ENCODE measurements around the gene HSPA8. TPM values are rescaled to one million over a fixed set of nuclear protein-coding genes. Genes with fewer than 3 reads are reported as not detected.

HSPA8 gene
- total RNA-seq, 1 experiment from 2014 or later: 1,755 TPM

- no peaks in the 10 kb centered on the region for H3K4me1 ChIP-seq (ENCODE audit: control insufficient read depth, insufficient read depth, low read length)
- H3K4me3 ChIP-seq (ENCODE audit: low read depth in 2 of 2, low read length in 2 of 2): no peak overlapping the region
- ATAC-seq (no peak), DNase-seq (ENCODE audit: low read depth, low spot score) (no peak)
- H3K27ac ChIP-seq (ENCODE audit: low read length): no peak overlapping the region
- in situ Hi-C loops (cut with HindIII; ENCODE audit: low pct_unique_long_range_greater_than_20kb, low sequenced_read_pairs) (no loop called here), intact Hi-C loops (cut with micrococcal nuclease; ENCODE audit: unreplicated experiment) (loop anchor here (5.0 to 10.0 kb wide), 2 partner anchors 373 to 480 kb away; no protein-coding TSS in a partner anchor)
- no peaks in the 10 kb centered on the region for H3K27me3 ChIP-seq (ENCODE audit: control insufficient read depth, insufficient read depth, low read length)
- no peaks in the 10 kb centered on the region for H3K9me3 ChIP-seq (ENCODE audit: control insufficient read depth, insufficient read depth, low read depth, low read length)
- no TSS peak for BruUV-seq (replicated peaks)
- ChIA-PET CTCF (interaction anchor here (0.7 to 3.0 kb wide), 3 partner anchors 42 to 156 kb away, joined by 3 to 36 read pairs (median 12); no protein-coding TSS in a partner anchor), POLR2A (no interaction called here)
- H3K36me3 ChIP-seq (ENCODE audit: control insufficient read depth, insufficient read depth, low read length): no peaks in the 10 kb centered on the region
- TF ChIP-seq TCF7L2 (IDR thresholded peaks at IDR 0.05; ENCODE audit: low read depth, low read length) (no peak), CTCF (IDR thresholded peaks at IDR 0.05) (no peak), SIN3A (IDR thresholded peaks at IDR 0.05; ENCODE audit: borderline replicate concordance, insufficient read depth, low read depth, low read length) (no peak), POLR2AphosphoS5 (IDR thresholded peaks at IDR 0.05; ENCODE audit: low read depth, low read length) (no peak)
- TF ChIP-seq, protein P1, sequence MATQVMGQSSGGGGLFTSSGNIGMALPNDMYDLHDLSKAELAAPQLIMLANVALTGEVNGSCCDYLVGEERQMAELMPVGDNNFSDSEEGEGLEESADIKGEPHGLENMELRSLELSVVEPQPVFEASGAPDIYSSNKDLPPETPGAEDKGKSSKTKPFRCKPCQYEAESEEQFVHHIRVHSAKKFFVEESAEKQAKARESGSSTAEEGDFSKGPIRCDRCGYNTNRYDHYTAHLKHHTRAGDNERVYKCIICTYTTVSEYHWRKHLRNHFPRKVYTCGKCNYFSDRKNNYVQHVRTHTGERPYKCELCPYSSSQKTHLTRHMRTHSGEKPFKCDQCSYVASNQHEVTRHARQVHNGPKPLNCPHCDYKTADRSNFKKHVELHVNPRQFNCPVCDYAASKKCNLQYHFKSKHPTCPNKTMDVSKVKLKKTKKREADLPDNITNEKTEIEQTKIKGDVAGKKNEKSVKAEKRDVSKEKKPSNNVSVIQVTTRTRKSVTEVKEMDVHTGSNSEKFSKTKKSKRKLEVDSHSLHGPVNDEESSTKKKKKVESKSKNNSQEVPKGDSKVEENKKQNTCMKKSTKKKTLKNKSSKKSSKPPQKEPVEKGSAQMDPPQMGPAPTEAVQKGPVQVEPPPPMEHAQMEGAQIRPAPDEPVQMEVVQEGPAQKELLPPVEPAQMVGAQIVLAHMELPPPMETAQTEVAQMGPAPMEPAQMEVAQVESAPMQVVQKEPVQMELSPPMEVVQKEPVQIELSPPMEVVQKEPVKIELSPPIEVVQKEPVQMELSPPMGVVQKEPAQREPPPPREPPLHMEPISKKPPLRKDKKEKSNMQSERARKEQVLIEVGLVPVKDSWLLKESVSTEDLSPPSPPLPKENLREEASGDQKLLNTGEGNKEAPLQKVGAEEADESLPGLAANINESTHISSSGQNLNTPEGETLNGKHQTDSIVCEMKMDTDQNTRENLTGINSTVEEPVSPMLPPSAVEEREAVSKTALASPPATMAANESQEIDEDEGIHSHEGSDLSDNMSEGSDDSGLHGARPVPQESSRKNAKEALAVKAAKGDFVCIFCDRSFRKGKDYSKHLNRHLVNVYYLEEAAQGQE (IDR thresholded peaks at IDR 0.05; ENCODE audit: insufficient read depth in 1 of 2, low read depth in 2 of 2, low read length in 1 of 2): no peak
Observed at GRCh38 chr11:123104697-123105096, 42.8 kb upstream of the HSPA8 start.

- H3K27me3 ChIP-seq (ENCODE audit: control insufficient read depth, insufficient read depth, low read length): no peaks in the 10 kb centered on the region
- H3K27ac ChIP-seq (ENCODE audit: low read length): no peak overlapping the region
- H3K4me3 ChIP-seq (ENCODE audit: low read depth in 2 of 2, low read length in 2 of 2): no peak overlapping the region
- H3K9me3 ChIP-seq (ENCODE audit: control insufficient read depth, insufficient read depth, low read depth, low read length): no peaks in the 10 kb centered on the region
- intact Hi-C loops (cut with micrococcal nuclease; ENCODE audit: unreplicated experiment) (loop anchor here (2.0 to 10.0 kb wide), 3 partner anchors 143 to 481 kb away; no protein-coding TSS in a partner anchor), in situ Hi-C loops (cut with HindIII; ENCODE audit: low pct_unique_long_range_greater_than_20kb, low sequenced_read_pairs) (no loop called here)
- ChIA-PET POLR2A (interaction anchor here (0.6 to 1.4 kb wide), 2 partner anchors 17 to 144 kb away, joined by 3 to 4 read pairs; no protein-coding TSS in a partner anchor), CTCF (interaction anchor here (0.6 to 3.0 kb wide), 11 partner anchors 42 to 375 kb away, joined by 3 to 36 read pairs (median 5); partner anchors contain the start of gene CLMP)
- TF ChIP-seq, protein P1 (IDR thresholded peaks at IDR 0.05; ENCODE audit: insufficient read depth in 1 of 2, low read depth in 2 of 2, low read length in 1 of 2): no peak
- TF ChIP-seq POLR2AphosphoS5 (IDR thresholded peaks at IDR 0.05; ENCODE audit: low read depth, low read length) (no peak), SIN3A (IDR thresholded peaks at IDR 0.05; ENCODE audit: borderline replicate concordance, insufficient read depth, low read depth, low read length) (no peak), TCF7L2 (IDR thresholded peaks at IDR 0.05; ENCODE audit: low read depth, low read length) (no peak), CTCF (IDR thresholded peaks at IDR 0.05) (peak; percentile 87)
- no peaks in the 10 kb centered on the region for H3K36me3 ChIP-seq (ENCODE audit: control insufficient read depth, insufficient read depth, low read length)
- peak; percentile 59 for DNase-seq (ENCODE audit: low read depth, low spot score)
- H3K4me1 ChIP-seq (ENCODE audit: control insufficient read depth, insufficient read depth, low read length): no peaks in the 10 kb centered on the region
- BruUV-seq (replicated peaks): no TSS peak
- peak; percentile 85 for ATAC-seq
Observed at GRCh38 chr11:123103326-123103980, 41.5 kb upstream of the HSPA8 start.

Data from Panc1 (cell line).